Hypothalamus (tissue), 51 donors: ENCODE results near the gene CEP170B.

Source experiments
- DNase-seq, 51 donors: peaks; one replicate each; lab custom pipeline; 2025; lab: John Stamatoyannopoulos, UW

The CEP170B gene

GRCh38 chr14:104927901-104928300 is 62.8 kb downstream of the CEP170B start:
- no peak for DNase-seq

GRCh38 chr14:104928391-104929133 is 63.5 kb downstream of the CEP170B start:
- no peak for DNase-seq

GRCh38 chr14:104929268-104930230 is 64.5 kb downstream of the CEP170B start:
- DNase-seq = no peak

GRCh38 chr14:104930526-104931303 is 65.6 kb downstream of the CEP170B start:
- no peak for DNase-seq

DNA sequence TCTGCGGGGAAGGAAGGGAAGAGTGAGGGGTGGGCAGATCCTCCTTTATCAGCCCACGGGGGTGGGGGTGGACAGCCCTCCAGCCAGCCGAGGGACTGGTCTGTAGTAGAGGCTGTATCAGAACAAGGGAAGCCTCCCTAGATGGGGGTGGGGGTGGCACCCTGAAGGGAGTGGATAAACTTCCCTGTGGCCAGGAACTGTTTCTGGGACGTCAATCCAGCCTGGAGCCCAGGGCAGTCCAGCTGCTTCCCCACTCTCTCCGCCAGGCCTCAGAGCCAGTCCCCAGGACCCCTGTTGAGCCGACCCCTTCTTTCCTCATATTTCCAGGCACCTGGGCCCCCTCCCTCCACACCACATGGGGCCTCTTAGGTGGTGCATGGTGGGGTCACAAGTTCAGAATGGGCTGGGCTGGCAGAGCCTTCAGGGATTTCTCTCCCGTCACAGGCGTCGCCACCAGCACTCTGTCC is 66.3 kb downstream of the CEP170B start:
- no peak for DNase-seq

DNA sequence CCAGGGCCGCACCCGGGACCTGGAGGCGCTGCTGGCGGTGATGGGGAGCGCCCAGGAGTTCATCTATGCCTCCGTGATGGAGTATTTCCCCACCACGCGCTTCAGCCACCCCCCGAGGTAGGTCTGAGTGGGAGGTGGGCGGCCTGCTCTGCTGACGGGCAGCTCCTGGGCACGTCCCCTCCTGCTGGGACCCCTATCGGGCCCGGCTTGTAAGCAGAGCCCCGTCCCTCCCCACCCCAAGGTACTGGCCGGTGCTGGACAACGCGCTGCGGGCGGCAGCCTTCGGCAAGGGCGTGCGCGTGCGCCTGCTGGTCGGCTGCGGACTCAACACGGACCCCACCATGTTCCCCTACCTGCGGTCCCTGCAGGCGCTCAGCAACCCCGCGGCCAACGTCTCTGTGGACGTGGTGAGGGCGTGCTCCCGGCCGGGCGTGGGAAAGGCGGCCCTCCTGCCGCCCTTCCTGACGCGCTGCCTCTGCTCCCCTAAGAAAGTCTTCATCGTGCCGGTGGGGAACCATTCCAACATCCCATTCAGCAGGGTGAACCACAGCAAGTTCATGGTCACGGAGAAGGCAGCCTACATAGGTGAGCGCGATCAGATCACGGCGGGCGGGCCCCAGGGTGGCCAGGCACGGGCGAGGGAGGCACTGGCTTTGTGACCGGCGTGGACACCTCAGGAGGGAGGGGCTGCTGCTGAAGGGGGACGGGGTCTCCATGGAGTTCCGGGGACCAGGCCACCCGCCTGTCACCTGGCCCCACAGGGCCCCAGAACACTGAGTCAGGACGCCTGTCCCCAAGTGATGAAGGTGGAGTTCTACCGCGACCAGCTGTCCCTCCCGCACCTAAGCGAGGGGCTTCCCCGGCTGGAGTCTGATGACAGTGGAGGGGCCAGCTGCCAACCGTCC is 67.0 kb downstream of the CEP170B start:
- no peak for DNase-seq

- DNase-seq = peak in 41 of 51 donors; percentile 9 to 79 (median 50)
Observed at GRCh38 chr14:104932676-104933631, 67.9 kb downstream of the CEP170B start.

- DNase-seq = peak in 1 of 51 donors; percentile 13
Observed at GRCh38 chr14:104933746-104934733, 69.0 kb downstream of the CEP170B start.

- DNase-seq = no peak
Observed at GRCh38 chr14:104935026-104935650, 70.1 kb downstream of the CEP170B start.

DNA sequence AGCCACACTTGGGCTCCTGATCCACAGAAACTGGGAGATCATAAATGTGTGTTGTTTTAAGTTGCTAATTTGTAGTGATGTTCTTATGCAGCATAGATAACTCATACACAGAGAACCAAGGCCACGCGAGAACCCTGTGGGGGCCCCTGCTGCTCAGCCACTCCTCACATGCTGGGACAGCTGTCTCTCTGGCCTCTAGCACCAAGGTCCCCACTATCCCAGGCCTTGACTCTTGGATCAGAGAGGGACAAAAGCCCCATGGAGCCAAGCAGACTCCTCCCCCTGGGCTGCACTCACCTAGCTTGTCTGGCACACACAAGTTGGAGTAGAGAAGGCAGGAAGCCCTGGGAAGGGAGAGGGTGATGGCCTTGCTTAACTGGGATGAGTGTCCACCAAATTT is 70.9 kb downstream of the CEP170B start:
- DNase-seq = no peak

GRCh38 chr14:104936361-104937155 is 71.5 kb downstream of the CEP170B start:
- DNase-seq = no peak

DNA sequence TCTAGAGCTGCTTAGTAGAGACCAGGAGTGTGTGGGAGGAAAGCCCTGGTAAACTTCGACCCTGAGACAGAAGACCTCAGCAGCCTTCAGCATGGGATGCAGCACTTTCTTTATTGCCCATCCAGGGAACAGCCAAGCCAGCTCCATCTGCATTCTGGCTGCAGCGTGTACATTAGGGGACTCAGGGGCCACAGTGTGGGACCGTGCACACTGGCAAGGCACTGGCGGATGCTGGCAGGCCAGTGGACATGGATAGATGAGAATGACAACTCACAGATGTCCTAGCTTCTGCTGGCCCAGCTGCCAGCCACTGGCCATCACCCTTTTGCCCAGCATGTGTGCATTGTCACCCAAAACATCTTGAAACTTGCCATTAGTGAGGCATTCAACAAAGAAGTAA is 72.1 kb downstream of the CEP170B start:
- DNase-seq = no peak

- no peak for DNase-seq
Observed at GRCh38 chr14:104937694-104938365, 72.8 kb downstream of the CEP170B start.

- no peak for DNase-seq
Observed at GRCh38 chr14:104938436-104938835, 73.4 kb downstream of the CEP170B start.

DNA sequence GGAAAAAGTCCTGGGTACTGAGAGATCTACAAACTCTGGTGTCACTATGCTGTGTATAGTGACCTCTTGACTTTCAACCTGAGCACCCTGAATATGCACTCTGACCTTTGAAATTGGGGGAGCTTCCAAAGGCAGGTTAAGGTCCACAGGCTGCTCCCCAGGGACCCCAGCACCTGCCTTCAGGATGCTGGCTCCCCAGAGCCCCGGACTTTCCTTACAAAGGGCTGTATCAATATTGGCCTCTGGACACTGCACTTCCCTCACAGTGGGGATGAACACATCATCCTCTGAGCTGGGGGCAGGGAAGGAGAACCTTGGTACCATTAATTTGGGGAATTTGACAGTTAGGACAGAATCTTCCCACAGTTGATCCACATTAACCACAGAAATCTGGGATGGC is 73.9 kb downstream of the CEP170B start:
- DNase-seq = no peak
